Panc1 (cell line): Measurements from ENCODE around the gene ADD1.

Experiments used
- CTCF ChIP-seq: fragments of 450-650 bp; IDR thresholded peaks from 2 replicates; pipeline ENCODE4 v1.5.1; 2017; ENCODE audit warnings: mild to moderate bottlenecking
- POLR2AphosphoS5 ChIP-seq: IDR thresholded peaks from 2 replicates; pipeline ENCODE4 v1.6.1; 2012; ENCODE audit warnings: mild to moderate bottlenecking, low read depth, low read length, moderate library complexity
- REST ChIP-seq, 2 experiments: IDR thresholded peaks; 2 replicates each; pipeline ENCODE4 v1.6.1; 2011 to 2012; ENCODE audit warnings: low read depth in 2 of 2, control low read depth in 1 of 2, low read length in 1 of 2, mild to moderate bottlenecking in 1 of 2, moderate library complexity in 1 of 2; ENCODE audit not compliant: insufficient read depth in 1 of 2
- TCF7L2 ChIP-seq: IDR thresholded peaks from 2 replicates; pipeline ENCODE4 v1.6.1; 2011; ENCODE audit warnings: mild to moderate bottlenecking, low read depth, low read length, inconsistent platforms

- TF ChIP-seq CTCF (no peak), POLR2AphosphoS5 (no peak), REST (IDR thresholded peaks at IDR 0.05; ENCODE audit: insufficient read depth in 1 of 2, low read depth in 2 of 2, low read length in 1 of 2) (no peak), TCF7L2 (no peak)
Measured at GRCh38 chr4:2868877-2869487, 25.3 kb downstream of the ADD1 start.
